Urinary bladder (tissue), 4 donors: ENCODE results near the gene LONRF3. TPM values are rescaled to one million over a fixed set of nuclear protein-coding genes. Genes with fewer than 3 reads are reported as not detected.

Experiments
- DNase-seq: peaks from one replicate; pipeline ENCODE4 v3.0.0-alpha.2; 2015; ENCODE audit errors: extremely low spot score
- H3K27ac ChIP-seq: one replicate; pipeline ENCODE4 v1.5.1; 2013; ENCODE audit warnings: low read depth, mild to moderate bottlenecking, moderate library complexity
- H3K36me3 ChIP-seq: one replicate; pipeline ENCODE4 v1.6.1; 2013; ENCODE audit warnings: mild to moderate bottlenecking, moderate library complexity; ENCODE audit not compliant: insufficient read depth
- H3K4me1 ChIP-seq: one replicate; pipeline ENCODE4 v1.6.1; 2013; ENCODE audit warnings: mild to moderate bottlenecking, moderate library complexity; ENCODE audit not compliant: insufficient read depth
- H3K4me3 ChIP-seq: one replicate; pipeline ENCODE4 v1.5.1; 2013; ENCODE audit warnings: low read depth, low read length
- WGBS: extraction: QIAGEN DNeasy Blood & Tissue Kit; methylation state at CpG from one replicate; pipeline ENCODE4 v1.1.7; 2013; 5-methylcytosine and 5-hydroxymethylcytosine counted together
- polyA plus RNA-seq: library from polyadenylated mRNA; stranded (reverse); fragments of 200-250 nt; gene quantifications from one replicate; pipeline ENCODE4 v1.2.3, GENCODE V29; 2013
- total RNA-seq: library from RNA; depleted of rRNA; stranded (reverse); fragments of >200 nt; gene quantifications from one replicate; pipeline ENCODE4 v1.2.3, GENCODE V29; 2014
- donor health status: healthy with polysubstance abuse.
- donor health status: healthy.

LONRF3 gene
- total RNA-seq, result 3.4 TPM
- 7.4 TPM for polyA plus RNA-seq

- DNase-seq, result no peak
- Histone ChIP-seq H3K36me3 (no peaks in the 10 kb centered on the region), H3K4me3 (peak within 1 kb of the TSS; percentile 48), H3K27ac (no peak within 1 kb of the TSS), H3K4me1 (peaks cover 2% of the 10 kb centered on the region)
- under 1% methylated on average over 45 of the region's 45 CpGs for WGBS
These were observed at the start of gene LONRF3 for GRCh38 chrX:118974088-118974907. TSS of gene LONRF3 (plus strand) at chrX:118974618. CDS start at chrX:118974781, 163 bp downstream.

GRCh38 chrX:118928151-118928550 is 46.3 kb upstream of the LONRF3 start:
- H3K4me3 ChIP-seq, result no peak overlapping the region
- no peak for DNase-seq
- 4% methylated on average over 2 of the region's 2 CpGs for WGBS
- no peak overlapping the region for H3K27ac ChIP-seq
- H3K4me1 ChIP-seq, result no peaks in the 10 kb centered on the region
- no peaks in the 10 kb centered on the region for H3K36me3 ChIP-seq

DNA sequence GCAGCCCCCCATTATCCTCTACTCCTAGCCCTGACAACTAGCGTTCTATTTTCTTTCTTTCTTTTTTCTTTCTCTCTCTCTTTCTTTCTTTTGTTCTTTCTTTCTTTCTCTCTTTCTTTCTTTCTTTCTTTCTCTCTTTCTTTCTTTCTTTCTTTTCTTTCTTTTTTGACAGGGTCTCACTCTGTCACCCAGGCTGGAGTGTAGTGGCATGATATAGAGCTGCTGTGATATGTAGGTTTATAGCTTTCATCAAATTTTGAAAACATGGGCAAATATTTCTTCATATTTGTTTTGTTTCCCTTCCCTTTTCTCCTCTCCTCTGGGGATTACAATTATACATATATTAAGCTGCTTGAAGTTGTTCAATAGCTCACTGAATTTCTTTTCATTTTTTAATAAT is 39.1 kb upstream of the LONRF3 start:
- H3K4me1 ChIP-seq, result no peaks in the 10 kb centered on the region
- no peak for DNase-seq
- H3K36me3 ChIP-seq, result no peaks in the 10 kb centered on the region
- H3K4me3 ChIP-seq, result no peak overlapping the region
- 93% methylated on average over 1 of the region's 1 CpG for WGBS
- no peak overlapping the region for H3K27ac ChIP-seq

GRCh38 chrX:118941147-118941546 is 33.3 kb upstream of the LONRF3 start:
- H3K36me3 ChIP-seq, result no peaks in the 10 kb centered on the region
- no peak overlapping the region for H3K4me3 ChIP-seq
- H3K27ac ChIP-seq, result no peak overlapping the region
- DNase-seq, result no peak
- H3K4me1 ChIP-seq, result no peaks in the 10 kb centered on the region
- WGBS, result 70% methylated on average over 2 of the region's 2 CpGs

GRCh38 chrX:118943102-118943501 is 31.3 kb upstream of the LONRF3 start:
- Histone ChIP-seq H3K27ac (no peak overlapping the region), H3K4me3 (no peak overlapping the region), H3K4me1 (no peaks in the 10 kb centered on the region), H3K36me3 (no peaks in the 10 kb centered on the region)
- 54% methylated on average over 2 of the region's 2 CpGs for WGBS
- no peak for DNase-seq

DNA sequence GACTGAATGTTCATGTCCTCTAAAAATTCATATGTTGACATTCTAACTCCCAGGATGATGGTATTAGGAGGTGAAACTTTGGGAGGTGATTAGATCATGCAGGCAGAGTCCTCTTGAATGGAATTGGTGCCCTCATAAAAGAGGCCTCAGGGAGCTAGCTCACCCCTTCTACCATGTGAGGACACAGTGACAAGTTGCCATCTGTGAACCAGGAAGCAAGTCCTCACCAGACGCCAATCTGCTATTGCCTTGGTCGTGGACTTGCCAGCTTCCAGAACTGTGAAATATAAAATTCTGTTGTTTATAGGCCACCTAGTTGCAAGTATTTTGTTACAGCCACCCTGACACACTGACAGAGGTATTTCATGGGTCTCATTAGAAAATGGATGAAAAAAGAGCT is 28.5 kb upstream of the LONRF3 start:
- Histone ChIP-seq H3K4me3 (no peak overlapping the region), H3K27ac (no peak overlapping the region), H3K4me1 (no peaks in the 10 kb centered on the region), H3K36me3 (no peaks in the 10 kb centered on the region)
- no peak for DNase-seq
- WGBS, result 57% methylated on average over 2 of the region's 2 CpGs

DNA sequence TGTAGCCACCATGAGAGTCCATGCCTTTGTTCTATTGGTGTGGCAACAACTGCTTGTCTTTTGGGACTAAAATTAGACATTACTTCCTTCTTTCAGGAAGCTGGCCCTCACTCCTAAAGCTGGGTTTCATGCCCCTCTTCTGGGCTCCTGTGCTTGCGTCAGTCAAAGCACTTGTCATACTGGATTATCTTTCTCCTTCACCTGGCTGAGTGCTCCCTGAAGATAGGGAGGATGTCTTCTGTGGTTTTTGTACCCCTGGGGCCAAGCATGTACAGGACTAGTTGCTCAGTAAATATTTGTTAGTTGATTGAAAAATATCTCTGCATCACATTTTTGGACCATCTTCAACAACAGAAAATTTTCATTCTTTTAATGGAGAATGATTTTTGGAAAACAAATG is 26.1 kb upstream of the LONRF3 start:
- Histone ChIP-seq H3K4me1 (no peaks in the 10 kb centered on the region), H3K36me3 (no peaks in the 10 kb centered on the region), H3K4me3 (no peak overlapping the region), H3K27ac (no peak overlapping the region)
- WGBS, result 76% methylated on average over 1 of the region's 1 CpG
- no peak for DNase-seq

- DNase-seq, result no peak
- Histone ChIP-seq H3K36me3 (no peaks in the 10 kb centered on the region), H3K4me1 (no peaks in the 10 kb centered on the region), H3K27ac (no peak overlapping the region), H3K4me3 (no peak overlapping the region)
- 47% methylated on average over 4 of the region's 4 CpGs for WGBS
These were observed 12.4 kb upstream of the LONRF3 start for GRCh38 chrX:118961866-118962560.

- no peak overlapping the region for H3K4me3 ChIP-seq
- no peak overlapping the region for H3K27ac ChIP-seq
- no peaks in the 10 kb centered on the region for H3K36me3 ChIP-seq
- H3K4me1 ChIP-seq, result no peaks in the 10 kb centered on the region
- WGBS, result 91% methylated on average over 2 of the region's 2 CpGs
- DNase-seq, result no peak
These were observed 11.3 kb upstream of the LONRF3 start for GRCh38 chrX:118963159-118963558.

DNA sequence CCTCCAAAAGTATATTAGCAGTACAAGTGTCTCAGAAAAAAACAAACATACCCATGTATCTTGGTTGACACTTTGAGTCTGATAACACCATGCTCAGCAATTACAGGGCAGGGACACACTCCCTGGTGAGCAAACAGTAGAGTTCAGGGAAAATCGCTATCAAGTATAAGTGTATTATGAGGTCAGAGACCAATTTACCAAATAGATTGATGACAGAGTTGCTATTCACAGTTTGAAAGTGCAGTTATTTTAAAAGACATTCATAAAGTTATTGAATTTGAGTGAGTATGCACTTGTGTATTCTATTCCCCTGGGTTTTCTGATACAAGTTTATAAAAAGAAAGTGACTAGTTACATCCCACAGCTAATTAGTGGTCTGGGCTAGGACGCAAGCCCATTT is 10.2 kb upstream of the LONRF3 start:
- no peaks in the 10 kb centered on the region for H3K4me1 ChIP-seq
- no peak for DNase-seq
- H3K4me3 ChIP-seq, result no peak overlapping the region
- H3K27ac ChIP-seq, result no peak overlapping the region
- 60% methylated on average over 2 of the region's 2 CpGs for WGBS
- H3K36me3 ChIP-seq, result no peaks in the 10 kb centered on the region

GRCh38 chrX:118965395-118965794 is 9.0 kb upstream of the LONRF3 start:
- Histone ChIP-seq H3K4me3 (no peak overlapping the region), H3K4me1 (no peaks in the 10 kb centered on the region), H3K27ac (no peak overlapping the region), H3K36me3 (no peaks in the 10 kb centered on the region)
- 77% methylated on average over 4 of the region's 4 CpGs for WGBS
- no peak for DNase-seq

DNA sequence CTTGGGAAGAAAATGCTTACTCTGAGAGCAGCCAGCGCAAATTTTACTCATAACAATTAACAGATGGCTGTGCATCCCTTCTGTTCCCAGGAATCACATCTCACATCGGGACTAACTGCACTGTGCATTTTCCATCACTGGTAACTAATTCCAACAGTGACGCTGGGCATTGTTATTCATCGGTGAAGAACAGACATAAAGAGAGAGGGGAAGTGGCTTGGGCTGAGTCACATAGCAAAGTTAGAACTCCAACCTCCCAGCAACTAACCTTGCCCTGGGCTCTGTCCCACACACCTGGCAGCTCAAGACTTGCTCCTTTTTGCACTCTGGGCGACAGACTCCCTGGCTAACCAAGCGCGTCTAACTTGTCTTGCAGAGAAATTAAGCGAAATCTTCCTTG is 6.4 kb upstream of the LONRF3 start:
- Histone ChIP-seq H3K27ac (no peak overlapping the region), H3K4me3 (no peak overlapping the region), H3K36me3 (no peaks in the 10 kb centered on the region), H3K4me1 (no peaks in the 10 kb centered on the region)
- no peak for DNase-seq
- WGBS, result 76% methylated on average over 8 of the region's 8 CpGs

DNA sequence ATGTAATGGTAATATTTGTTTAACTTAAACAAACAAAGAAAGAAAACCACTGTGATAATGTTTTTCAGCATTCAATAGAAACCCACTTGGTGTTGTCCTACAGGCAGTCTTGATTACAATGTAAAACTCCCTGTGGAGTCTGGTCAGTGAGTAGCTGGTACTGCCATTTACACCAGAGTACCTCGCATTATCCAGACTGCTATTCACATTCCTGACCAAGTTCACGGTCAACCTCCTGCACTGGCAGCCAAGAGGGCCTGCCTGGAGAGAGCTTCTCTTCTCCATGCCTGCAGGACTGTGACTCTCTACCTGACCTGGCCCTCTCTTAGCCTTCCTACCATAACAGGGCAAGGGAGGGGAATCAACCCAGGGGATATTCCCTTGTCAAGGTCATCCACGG is 2.9 kb upstream of the LONRF3 start:
- H3K27ac ChIP-seq, result no peak overlapping the region
- no peaks in the 10 kb centered on the region for H3K4me1 ChIP-seq
- H3K4me3 ChIP-seq, result no peak overlapping the region
- 51% methylated on average over 3 of the region's 3 CpGs for WGBS
- no peak for DNase-seq
- H3K36me3 ChIP-seq, result no peaks in the 10 kb centered on the region

- WGBS, result 6% methylated on average over 43 of the region's 43 CpGs
- no peak for DNase-seq
- Histone ChIP-seq H3K4me1 (peaks cover 2% of the 10 kb centered on the region), H3K36me3 (no peaks in the 10 kb centered on the region), H3K4me3 (peak overlapping the region; percentile 48), H3K27ac (no peak overlapping the region)
These were observed 880 bp upstream of the LONRF3 start for GRCh38 chrX:118973389-118974087.
